ENCODE data around the gene DOK3.

GRCh38 chr5:177459357-177459756 is 50.3 kb downstream of the DOK3 start:
- TF ChIP-seq CTCF (IDR thresholded peaks at IDR 0.05; ENCODE audit: insufficient read depth, low read length) (no peak), GABPA (IDR thresholded peaks at IDR 0.05; ENCODE audit: low read depth) (no peak), POLR2AphosphoS5 (IDR thresholded peaks at IDR 0.05; ENCODE audit: low read depth) (no peak), REST (IDR thresholded peaks at IDR 0.05; ENCODE audit: insufficient replicate concordance, low read depth) (no peak)
